NOMO-1 treated with dmso at 0.1 percent for 144 hours (cell line): ENCODE results near the gene PRRC2B.
"Not testable (repeated sequence)": the region's sequence is repeated elsewhere in the genome, so short reads cannot be mapped to it uniquely, and the experiment has no call there.

ENCODE experiments used
- DNase-seq: peaks from one replicate; lab custom pipeline; 2025; ENCODE audit not compliant: unreplicated experiment; lab: John Stamatoyannopoulos, UW

The PRRC2B gene

GRCh38 chr9:131513177-131513576, 119.3 kb downstream of the PRRC2B start:
- no peak for DNase-seq

- not testable (repeated sequence) for DNase-seq
Observed at GRCh38 chr9:131515559-131516031, 121.7 kb downstream of the PRRC2B start.

GRCh38 chr9:131516100-131516499, 122.2 kb downstream of the PRRC2B start:
- no peak for DNase-seq

GRCh38 chr9:131516930-131517329, 123.0 kb downstream of the PRRC2B start:
- no peak for DNase-seq

- DNase-seq: no peak
Observed at GRCh38 chr9:131517761-131518190, 123.9 kb downstream of the PRRC2B start.

GRCh38 chr9:131518553-131518952, 124.7 kb downstream of the PRRC2B start:
- DNase-seq: no peak

GRCh38 chr9:131520503-131520902, 126.6 kb downstream of the PRRC2B start:
- no peak for DNase-seq

- DNase-seq: no peak
Observed at GRCh38 chr9:131521203-131521602, 127.3 kb downstream of the PRRC2B start.

GRCh38 chr9:131521822-131522221, 127.9 kb downstream of the PRRC2B start:
- DNase-seq: no peak

GRCh38 chr9:131522257-131523085, 128.6 kb downstream of the PRRC2B start:
- no peak for DNase-seq

- DNase-seq: no peak
Observed at GRCh38 chr9:131523086-131523388, 129.2 kb downstream of the PRRC2B start.

- no peak for DNase-seq
Observed at GRCh38 chr9:131523451-131524435, 129.9 kb downstream of the PRRC2B start.

GRCh38 chr9:131524665-131525315, 130.9 kb downstream of the PRRC2B start:
- DNase-seq: no peak

GRCh38 chr9:131525643-131526565, 132.0 kb downstream of the PRRC2B start:
- DNase-seq: no peak

GRCh38 chr9:131528186-131528585, 134.3 kb downstream of the PRRC2B start:
- no peak for DNase-seq

- DNase-seq: no peak
Observed at GRCh38 chr9:131528886-131529505, 135.1 kb downstream of the PRRC2B start.

GRCh38 chr9:131529597-131530545, 136.0 kb downstream of the PRRC2B start:
- DNase-seq: no peak

GRCh38 chr9:131530546-131530919, 136.6 kb downstream of the PRRC2B start:
- DNase-seq: no peak
